Memory B cell (primary cell): ENCODE results near the gene FREM1.

Experiments used
- ATAC-seq: fragments of 150-1000 bp; cut with Tn5 transposase; 2 replicates; pipeline ENCODE4 v1.10.0; 2021; ENCODE audit warnings: low read depth, mild to moderate bottlenecking, moderate library complexity
- DNase-seq, 2 donors: peaks; one replicate each; pipeline ENCODE4 v3.0.0; 2022; ENCODE audit warnings: low spot score in 2 of 2
- H3K27ac Mint-ChIP-seq: one replicate; pipeline ENCODE4 v1.8.0; 2022; ENCODE audit warnings: mild to moderate bottlenecking, moderate library complexity, mixed read lengths
- H3K27me3 Mint-ChIP-seq: one replicate; pipeline ENCODE4 v1.8.0; 2022; ENCODE audit warnings: mixed read lengths
- H3K36me3 Mint-ChIP-seq: one replicate; pipeline ENCODE4 v1.8.0; 2022; ENCODE audit warnings: mild to moderate bottlenecking, mixed read lengths
- H3K4me1 Mint-ChIP-seq: one replicate; pipeline ENCODE4 v1.8.0; 2022; ENCODE audit warnings: mixed read lengths
- H3K4me3 Mint-ChIP-seq: one replicate; pipeline ENCODE4 v1.8.0; 2022; ENCODE audit warnings: mild to moderate bottlenecking, moderate library complexity, mixed read lengths
- H3K9me3 Mint-ChIP-seq: one replicate; pipeline ENCODE4 v1.8.0; 2022; ENCODE audit warnings: mixed read lengths

Gene FREM1

GRCh38 chr9:14869671-14870070 lies 40.6 kb downstream of the FREM1 start:
- Mint-ChIP-seq H3K4me1 (no peaks in the 10 kb centered on the region), H3K27ac (no peak overlapping the region), H3K9me3 (no peaks in the 10 kb centered on the region), H3K27me3 (no peaks in the 10 kb centered on the region), H3K4me3 (no peak overlapping the region), H3K36me3 (no peaks in the 10 kb centered on the region)
- ATAC-seq (no peak), DNase-seq (no peak)

- ATAC-seq = no peak
- Mint-ChIP-seq H3K27ac (no peak overlapping the region), H3K4me1 (no peaks in the 10 kb centered on the region), H3K27me3 (no peaks in the 10 kb centered on the region), H3K36me3 (no peaks in the 10 kb centered on the region), H3K9me3 (no peaks in the 10 kb centered on the region), H3K4me3 (no peak overlapping the region)
- no peak for DNase-seq
These were observed 41.2 kb downstream of the FREM1 start for GRCh38 chr9:14868772-14869583.

- no peak for ATAC-seq
- no peaks in the 10 kb centered on the region for H3K4me1 Mint-ChIP-seq
- no peaks in the 10 kb centered on the region for H3K36me3 Mint-ChIP-seq
- no peak overlapping the region for H3K27ac Mint-ChIP-seq
- DNase-seq = no peak
- H3K27me3 Mint-ChIP-seq = no peaks in the 10 kb centered on the region
- H3K4me3 Mint-ChIP-seq = no peak overlapping the region
- H3K9me3 Mint-ChIP-seq = no peaks in the 10 kb centered on the region
These were observed 41.8 kb downstream of the FREM1 start for GRCh38 chr9:14868418-14868771.

DNA sequence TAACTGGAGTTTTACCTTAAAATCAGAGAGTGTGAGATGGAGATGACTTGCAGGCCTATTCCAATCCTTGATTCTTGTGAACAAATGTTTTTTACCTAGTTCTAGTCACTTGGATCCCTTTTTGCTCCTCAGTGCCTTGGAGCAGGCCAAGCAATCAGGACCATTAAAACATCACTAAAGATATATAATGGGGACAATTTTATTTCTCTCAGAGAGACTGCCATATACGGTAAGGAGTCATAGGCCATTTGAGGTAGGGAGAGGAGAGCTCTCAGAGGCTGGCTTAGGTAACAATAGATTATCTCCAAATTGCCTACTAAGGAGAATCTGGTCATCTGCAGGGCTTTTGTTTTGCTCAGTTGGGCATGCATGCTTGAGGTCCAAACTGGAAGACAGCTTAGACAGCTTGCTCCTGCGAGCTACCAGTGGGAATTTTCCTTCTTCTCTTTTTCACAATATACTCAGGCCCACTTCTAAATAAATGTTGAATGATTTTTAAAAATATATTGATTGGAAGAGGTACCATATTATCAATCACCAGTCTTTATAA lies 44.0 kb downstream of the FREM1 start:
- Mint-ChIP-seq H3K27me3 (no peaks in the 10 kb centered on the region), H3K27ac (no peak overlapping the region), H3K9me3 (no peaks in the 10 kb centered on the region), H3K4me1 (no peaks in the 10 kb centered on the region), H3K36me3 (no peaks in the 10 kb centered on the region), H3K4me3 (no peak overlapping the region)
- DNase-seq (no peak), ATAC-seq (no peak)

GRCh38 chr9:14864309-14864708 lies 45.9 kb downstream of the FREM1 start:
- H3K36me3 Mint-ChIP-seq = no peaks in the 10 kb centered on the region
- DNase-seq (no peak), ATAC-seq (no peak)
- H3K4me1 Mint-ChIP-seq = no peaks in the 10 kb centered on the region
- H3K9me3 Mint-ChIP-seq = no peaks in the 10 kb centered on the region
- no peak overlapping the region for H3K27ac Mint-ChIP-seq
- no peak overlapping the region for H3K4me3 Mint-ChIP-seq
- H3K27me3 Mint-ChIP-seq = no peaks in the 10 kb centered on the region

DNA sequence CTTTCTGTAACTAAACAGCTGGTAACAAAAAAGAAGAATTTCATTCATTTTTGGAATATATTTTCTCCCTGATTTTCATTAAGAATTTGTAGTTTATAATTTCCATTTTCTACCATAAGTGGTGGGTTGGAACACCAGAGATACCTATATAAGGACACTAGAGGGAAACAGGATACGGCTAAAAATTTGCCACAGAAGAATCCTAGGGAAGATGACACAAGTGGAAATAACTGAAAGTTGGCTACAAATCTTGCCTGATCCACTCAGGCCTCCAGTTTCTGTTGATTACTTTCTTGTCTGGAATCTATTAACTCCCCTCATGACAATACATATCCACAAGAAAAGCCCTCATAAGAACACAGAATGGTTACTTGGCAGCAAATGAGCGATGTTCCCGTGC lies 46.8 kb downstream of the FREM1 start:
- ATAC-seq (no peak), DNase-seq (no peak)
- Mint-ChIP-seq H3K27me3 (no peaks in the 10 kb centered on the region), H3K27ac (no peak overlapping the region), H3K4me3 (no peak overlapping the region), H3K9me3 (no peaks in the 10 kb centered on the region), H3K36me3 (no peaks in the 10 kb centered on the region), H3K4me1 (no peaks in the 10 kb centered on the region)

DNA sequence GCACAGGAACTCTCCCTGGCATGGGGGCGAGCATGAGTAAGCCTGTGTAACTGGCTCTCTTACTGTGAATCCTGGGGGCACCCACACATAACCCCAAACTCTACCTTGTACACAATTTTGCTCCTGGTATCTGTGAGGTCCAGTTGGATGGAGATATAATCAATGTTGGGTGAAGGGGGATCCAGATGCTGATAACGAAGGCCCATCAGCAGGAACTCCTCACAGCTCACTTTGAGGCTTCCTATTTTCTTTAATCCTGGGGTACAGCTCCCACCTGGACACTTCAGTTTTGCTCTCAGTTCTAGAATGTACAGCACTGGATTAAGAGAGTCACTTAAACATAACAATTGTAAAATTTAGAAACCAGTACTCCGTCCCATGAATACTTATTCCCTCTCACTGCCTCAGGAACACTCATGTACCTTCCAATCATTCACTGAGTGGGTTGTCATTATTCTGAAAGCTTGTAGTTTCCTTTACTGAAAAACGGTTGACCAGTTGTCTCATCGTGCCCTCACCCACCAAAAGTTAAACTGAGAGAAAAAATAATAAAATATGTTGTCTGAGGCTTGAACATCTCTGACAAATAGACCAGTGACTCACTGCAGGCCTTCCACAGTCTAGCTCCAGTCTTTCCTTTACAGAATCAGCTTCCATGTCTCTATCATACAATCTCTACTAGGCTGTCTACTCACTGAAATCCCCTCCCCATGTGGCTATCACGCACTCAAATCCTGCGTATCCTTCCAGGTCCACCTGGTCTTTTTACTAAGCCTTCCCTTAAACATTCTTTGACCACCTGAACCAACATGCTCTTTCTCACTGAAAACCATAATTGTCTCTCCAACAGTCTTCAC lies 52.6 kb downstream of the FREM1 start:
- Mint-ChIP-seq H3K4me3 (no peak overlapping the region), H3K27ac (no peak overlapping the region), H3K27me3 (no peaks in the 10 kb centered on the region), H3K36me3 (no peaks in the 10 kb centered on the region), H3K4me1 (no peaks in the 10 kb centered on the region), H3K9me3 (no peaks in the 10 kb centered on the region)
- no peak for ATAC-seq
- no peak for DNase-seq

DNA sequence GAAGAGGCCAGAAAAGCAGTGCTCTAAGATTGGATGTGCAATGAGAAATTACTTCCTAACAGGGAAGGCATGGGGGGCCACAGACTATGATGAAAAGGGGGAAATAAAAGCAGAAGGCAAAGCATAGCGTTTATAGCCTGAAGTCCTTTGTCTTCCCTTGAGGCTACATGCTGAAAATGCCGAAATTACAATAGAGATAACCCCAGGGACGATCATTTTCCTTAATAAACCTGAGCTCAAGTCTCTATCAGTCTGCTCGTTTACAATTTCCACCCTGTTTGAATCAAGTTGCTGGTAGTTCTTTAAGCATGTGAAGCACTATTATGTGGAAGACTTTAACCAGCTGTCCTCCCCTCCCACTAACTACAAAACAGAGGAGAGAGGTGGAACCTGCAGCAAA lies 60.4 kb downstream of the FREM1 start:
- ATAC-seq (no peak), DNase-seq (no peak)
- Mint-ChIP-seq H3K4me3 (no peak overlapping the region), H3K36me3 (no peaks in the 10 kb centered on the region), H3K4me1 (no peaks in the 10 kb centered on the region), H3K27me3 (peaks cover 17% of the 10 kb centered on the region), H3K27ac (no peak overlapping the region), H3K9me3 (peaks cover 6% of the 10 kb centered on the region)

DNA sequence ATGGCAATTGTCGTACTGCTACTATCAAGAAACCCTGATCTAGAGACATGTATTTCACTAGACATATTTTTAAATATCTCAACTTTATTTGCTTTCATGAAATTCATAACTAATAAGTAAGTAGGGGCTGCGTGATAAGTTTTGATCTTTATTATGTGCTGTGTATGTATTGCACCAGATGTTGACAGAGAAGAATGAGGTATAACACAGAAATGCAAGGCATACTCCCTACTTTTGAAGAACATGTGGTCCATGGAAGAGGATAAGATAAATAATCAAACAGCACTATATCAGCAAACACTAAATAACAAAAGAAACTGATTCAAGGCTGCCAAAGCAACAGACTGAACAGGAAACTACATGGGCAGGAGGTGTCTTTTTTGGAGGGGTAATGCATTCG lies 60.9 kb downstream of the FREM1 start:
- H3K4me3 Mint-ChIP-seq = no peak overlapping the region
- H3K27ac Mint-ChIP-seq = no peak overlapping the region
- H3K36me3 Mint-ChIP-seq = no peaks in the 10 kb centered on the region
- ATAC-seq (no peak), DNase-seq (no peak)
- H3K4me1 Mint-ChIP-seq = no peaks in the 10 kb centered on the region
- peaks cover 17% of the 10 kb centered on the region for H3K27me3 Mint-ChIP-seq
- H3K9me3 Mint-ChIP-seq = peaks cover 6% of the 10 kb centered on the region

GRCh38 chr9:14846871-14847311 lies 63.3 kb downstream of the FREM1 start:
- H3K4me3 Mint-ChIP-seq = no peak overlapping the region
- peak; percentile 0 to 10 for DNase-seq
- peaks cover 6% of the 10 kb centered on the region for H3K9me3 Mint-ChIP-seq
- H3K36me3 Mint-ChIP-seq = no peaks in the 10 kb centered on the region
- ATAC-seq = peak; percentile 39
- H3K27me3 Mint-ChIP-seq = peaks cover 17% of the 10 kb centered on the region
- no peaks in the 10 kb centered on the region for H3K4me1 Mint-ChIP-seq
- H3K27ac Mint-ChIP-seq = no peak overlapping the region

DNA sequence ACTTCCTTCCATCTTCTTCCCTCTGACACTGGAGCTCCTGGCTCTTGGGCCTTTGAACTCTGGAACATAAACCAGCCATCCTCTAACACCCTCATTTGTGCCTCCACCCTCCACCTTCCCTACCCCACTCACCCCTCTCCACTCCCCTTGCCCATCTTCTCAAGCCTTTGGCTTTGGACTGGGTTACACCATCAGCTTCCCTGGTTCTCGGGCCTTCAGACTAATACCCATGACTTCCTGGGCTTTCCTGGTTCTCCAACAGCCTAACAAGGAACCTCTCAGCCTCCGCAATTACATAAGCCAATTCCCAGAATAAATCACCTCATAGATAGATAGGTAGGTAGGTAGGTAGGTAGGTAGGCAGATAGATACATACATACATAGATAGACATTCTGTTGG lies 67.1 kb downstream of the FREM1 start:
- no peaks in the 10 kb centered on the region for H3K36me3 Mint-ChIP-seq
- no peak overlapping the region for H3K27ac Mint-ChIP-seq
- no peak overlapping the region for H3K4me3 Mint-ChIP-seq
- DNase-seq (no peak), ATAC-seq (no peak)
- H3K9me3 Mint-ChIP-seq = peaks cover 8% of the 10 kb centered on the region
- H3K27me3 Mint-ChIP-seq = peaks cover 10% of the 10 kb centered on the region
- H3K4me1 Mint-ChIP-seq = no peaks in the 10 kb centered on the region

- Mint-ChIP-seq H3K4me1 (no peaks in the 10 kb centered on the region), H3K4me3 (no peak overlapping the region), H3K9me3 (peaks cover 6% of the 10 kb centered on the region), H3K36me3 (no peaks in the 10 kb centered on the region), H3K27me3 (peaks cover 8% of the 10 kb centered on the region), H3K27ac (no peak overlapping the region)
- DNase-seq (no peak), ATAC-seq (no peak)
These were observed 68.0 kb downstream of the FREM1 start for GRCh38 chr9:14842269-14842668.

DNA sequence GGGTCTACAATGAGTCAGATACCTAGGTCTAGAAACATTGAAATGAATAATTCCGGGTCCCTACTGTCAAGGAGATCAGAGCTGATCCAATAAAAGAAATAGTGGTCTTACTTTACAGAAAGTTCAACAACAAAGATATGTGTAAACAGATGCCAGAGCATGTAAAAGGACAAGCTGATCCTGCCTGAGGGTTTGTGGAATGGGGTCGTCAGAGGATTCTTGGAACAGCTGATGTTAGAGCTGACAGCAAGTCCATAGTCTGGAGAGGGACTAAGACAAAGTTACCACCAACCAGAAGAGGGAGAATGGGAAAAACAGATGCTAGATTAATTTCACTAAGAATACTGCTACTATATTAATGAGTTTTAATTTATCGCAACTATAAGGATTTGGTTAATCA lies 71.5 kb downstream of the FREM1 start:
- no peaks in the 10 kb centered on the region for H3K4me1 Mint-ChIP-seq
- H3K9me3 Mint-ChIP-seq = peaks cover 4% of the 10 kb centered on the region
- H3K27ac Mint-ChIP-seq = no peak overlapping the region
- H3K27me3 Mint-ChIP-seq = peaks cover 8% of the 10 kb centered on the region
- H3K36me3 Mint-ChIP-seq = no peaks in the 10 kb centered on the region
- no peak for ATAC-seq
- no peak overlapping the region for H3K4me3 Mint-ChIP-seq
- DNase-seq = no peak

DNA sequence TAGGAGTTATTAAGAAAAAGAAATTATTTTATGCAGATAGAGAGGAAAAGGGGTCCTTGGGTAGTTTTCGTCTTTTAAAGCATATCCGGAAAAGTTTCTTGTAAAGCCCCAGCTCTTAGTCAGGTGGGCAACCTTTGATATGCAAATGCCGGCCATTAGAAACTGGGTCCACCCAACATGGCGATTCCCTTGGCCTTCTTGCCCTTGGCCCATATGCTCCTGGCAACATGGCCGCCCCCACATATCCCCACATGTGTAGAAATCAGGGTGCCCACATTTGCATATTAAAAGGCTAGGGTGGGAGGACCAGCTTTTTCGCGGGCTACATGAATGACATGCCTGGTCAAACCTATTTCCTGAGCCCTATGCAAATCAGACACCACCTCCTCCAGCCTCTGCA lies 73.3 kb downstream of the FREM1 start:
- Mint-ChIP-seq H3K36me3 (no peaks in the 10 kb centered on the region), H3K27me3 (peaks cover 8% of the 10 kb centered on the region), H3K27ac (no peak overlapping the region), H3K4me1 (no peaks in the 10 kb centered on the region), H3K4me3 (no peak overlapping the region), H3K9me3 (peaks cover 4% of the 10 kb centered on the region)
- no peak for ATAC-seq
- DNase-seq = no peak
